Upper lobe of left lung (tissue), 6 donors: ENCODE data around the gene MTFP1. TPM values are rescaled to one million over a fixed set of nuclear protein-coding genes. Genes with fewer than 3 reads are reported as not detected.

Experiments used
- ATAC-seq, 2 donors: fragments of 200-7000 bp; cut with Tn5 transposase; one replicate each; pipeline ENCODE4 v1.9.1; 2022; ENCODE audit warnings: mild to moderate bottlenecking in 2 of 2, moderate library complexity in 2 of 2; ENCODE audit not compliant: low FRiP score in 2 of 2
- DNase-seq, 2 donors: peaks; one replicate each; pipeline ENCODE4 v3.0.0-alpha.2; 2019 to 2020
- H3K27ac ChIP-seq, 4 donors: fragments of 200-600 bp; sonication (generic); one replicate each; pipeline ENCODE4 v1.5.1; 2016 to 2019
- H3K27me3 ChIP-seq, 4 donors: fragments of 200-600 bp; sonication (generic); one replicate each; pipeline ENCODE4 v1.5.1; 2017 to 2019
- H3K36me3 ChIP-seq, 4 donors: fragments of 200-600 bp; sonication (generic); one replicate each; pipeline ENCODE4 v1.5.1; 2016 to 2019
- H3K4me1 ChIP-seq, 4 donors: fragments of 200-600 bp; sonication (generic); one replicate each; pipeline ENCODE4 v1.5.1; 2018 to 2019
- H3K4me3 ChIP-seq, 4 donors: fragments of 200-600 bp; sonication (generic); one replicate each; pipeline ENCODE4 v1.5.1; 2017 to 2019; ENCODE audit warnings: mild to moderate bottlenecking in 2 of 4, moderate library complexity in 1 of 4
- H3K9me3 ChIP-seq, 4 donors: fragments of 200-600 bp; sonication (generic); one replicate each; pipeline ENCODE4 v1.5.1; 2018 to 2019
- CTCF ChIP-seq, 6 experiments: fragments of 450-650 bp in 4 of 6; fragments of 200-600 bp in 2 of 6; sonication (generic) in 2 of 6; IDR thresholded peaks; one replicate each; pipeline ENCODE4 v1.5.1; 2016 to 2019; ENCODE audit warnings: antibody characterized with exemption in 6 of 6
- EP300 ChIP-seq, 4 donors: sonication (generic); formaldehyde crosslinking; IDR thresholded peaks; one replicate each; pipeline ENCODE4 v1.5.1; 2017; ENCODE audit warnings: antibody characterized with exemption in 4 of 4, control low read depth in 2 of 4
- POLR2A ChIP-seq, 4 donors: fragments of 450-650 bp; IDR thresholded peaks; one replicate each; pipeline ENCODE4 v1.5.1; 2016 to 2017; ENCODE audit warnings: antibody characterized with exemption in 4 of 4, mild to moderate bottlenecking in 2 of 4
- POLR2AphosphoS5 ChIP-seq, 2 donors: sonication (generic); formaldehyde crosslinking; IDR thresholded peaks; one replicate each; pipeline ENCODE4 v1.5.1; 2017; ENCODE audit warnings: antibody characterized with exemption in 2 of 2
- WGBS, 2 donors: methylation state at CpG; one replicate each; pipeline ENCODE4 v1.1.5; 2017 to 2018; 5-methylcytosine and 5-hydroxymethylcytosine counted together
- total RNA-seq, 6 donors: library from RNA; depleted of rRNA in 4 of 6; stranded (reverse); fragments of >200 nt in 4 of 6; gene quantifications; one replicate each; pipeline versions ENCODE4 v1.1.0 to v1.2.1, GENCODE V29; 2016 to 2021
- donor health status: DM: no; HTN: no; CAD: no; lungs with moderate emphysema.
- donor health status: DM: no; HTN: yes; CAD: no; lungs with severe emphysema.

MTFP1 gene
- total RNA-seq, 6 donors from 2014 or later: 5.8 to 28.4 (median 12.8) TPM

GRCh38 chr22:30408388-30409102 is 17.0 kb upstream of the MTFP1 start:
- WGBS, 2 donors: 82 to 84% methylated on average over 13 of the region's 13 CpGs
- ATAC-seq (peak in 1 of 2 donors; percentile 73), DNase-seq (no peak)
- no peak overlapping the region for H3K4me3 ChIP-seq
- H3K27me3 ChIP-seq: no peaks in the 10 kb centered on the region
- H3K27ac ChIP-seq: no peak overlapping the region
- no peaks in the 10 kb centered on the region for H3K9me3 ChIP-seq
- H3K36me3 ChIP-seq: peaks cover 0 to 42% (median 7%) of the 10 kb centered on the region in 4 donors
- TF ChIP-seq CTCF (IDR thresholded peaks at IDR 0.05) (no peak), POLR2AphosphoS5 (IDR thresholded peaks at IDR 0.05) (no peak), POLR2A (IDR thresholded peaks at IDR 0.05) (no peak), EP300 (IDR thresholded peaks at IDR 0.05) (no peak)
- no peaks in the 10 kb centered on the region for H3K4me1 ChIP-seq

- Histone ChIP-seq H3K4me3 (no peak overlapping the region), H3K27ac (no peak overlapping the region), H3K4me1 (no peaks in the 10 kb centered on the region), H3K9me3 (no peaks in the 10 kb centered on the region), H3K36me3 (peaks cover 4 to 63% (median 21%) of the 10 kb centered on the region in 4 donors), H3K27me3 (no peaks in the 10 kb centered on the region)
- no peak for TF ChIP-seq POLR2AphosphoS5 (IDR thresholded peaks at IDR 0.05)
- DNase-seq (no peak), ATAC-seq (no peak)
- WGBS, 2 donors: 74 to 82% methylated on average over 3 of the region's 3 CpGs
Measured at GRCh38 chr22:30411780-30412179, 13.8 kb upstream of the MTFP1 start.

DNA sequence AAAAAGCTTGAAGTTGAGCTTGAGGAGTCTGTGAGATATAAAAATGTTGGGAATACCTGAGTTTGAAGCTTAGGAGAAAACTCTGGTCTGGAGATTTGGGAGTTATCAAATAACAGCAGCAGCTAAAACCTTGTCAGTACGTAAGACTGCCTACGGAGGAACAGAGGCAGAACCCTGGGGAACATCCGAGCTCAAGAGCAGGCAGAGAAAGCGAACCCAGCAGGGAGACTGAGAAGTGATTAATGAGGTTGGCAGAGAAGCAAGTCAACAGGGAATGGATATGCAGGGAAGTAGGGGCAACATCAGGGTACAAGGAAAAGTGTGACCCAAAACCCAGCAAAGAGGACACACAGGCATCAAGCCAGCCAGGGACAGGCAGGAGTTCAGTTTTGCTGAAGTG is 12.6 kb upstream of the MTFP1 start:
- H3K27me3 ChIP-seq: no peaks in the 10 kb centered on the region
- H3K9me3 ChIP-seq: no peaks in the 10 kb centered on the region
- no peak for TF ChIP-seq POLR2A (IDR thresholded peaks at IDR 0.05)
- no peak for TF ChIP-seq CTCF (IDR thresholded peaks at IDR 0.05)
- TF ChIP-seq EP300 (IDR thresholded peaks at IDR 0.05): no peak
- no peak for TF ChIP-seq POLR2AphosphoS5 (IDR thresholded peaks at IDR 0.05)
- H3K4me1 ChIP-seq: no peaks in the 10 kb centered on the region
- peaks cover 8 to 66% (median 24%) of the 10 kb centered on the region in 4 donors for H3K36me3 ChIP-seq
- no peak overlapping the region for H3K4me3 ChIP-seq
- DNase-seq (no peak), ATAC-seq (no peak)
- 85 to 88% methylated on average over 4 of the region's 4 CpGs for WGBS, 2 donors
- H3K27ac ChIP-seq: no peak overlapping the region

- H3K36me3 ChIP-seq: peaks cover 9 to 69% (median 28%) of the 10 kb centered on the region in 4 donors
- WGBS, 2 donors: 86 to 88% methylated on average over 5 of the region's 5 CpGs
Measured at GRCh38 chr22:30413745-30414524, 11.6 kb upstream of the MTFP1 start.

More at GRCh38 chr22:30413745-30414524, 11.6 kb upstream of the MTFP1 start:
- Histone ChIP-seq H3K27me3 (no peaks in the 10 kb centered on the region), H3K9me3 (no peaks in the 10 kb centered on the region), H3K4me3 (no peak overlapping the region), H3K4me1 (no peaks in the 10 kb centered on the region), H3K27ac (no peak overlapping the region)
- DNase-seq (no peak), ATAC-seq (no peak)
- TF ChIP-seq POLR2A (IDR thresholded peaks at IDR 0.05) (no peak), POLR2AphosphoS5 (IDR thresholded peaks at IDR 0.05) (no peak), EP300 (IDR thresholded peaks at IDR 0.05) (no peak), CTCF (IDR thresholded peaks at IDR 0.05) (no peak)
